HG02852 (cell line): ENCODE measurements around the gene CAPN13.

Experiments used
- ATAC-seq: cut with Tn5 transposase; IDR thresholded peaks from one replicate; pipeline ENCODE4 v1.9.1; 2021; ENCODE audit warnings: mild to moderate bottlenecking, moderate library complexity; ENCODE audit not compliant: unreplicated experiment

Gene CAPN13

DNA sequence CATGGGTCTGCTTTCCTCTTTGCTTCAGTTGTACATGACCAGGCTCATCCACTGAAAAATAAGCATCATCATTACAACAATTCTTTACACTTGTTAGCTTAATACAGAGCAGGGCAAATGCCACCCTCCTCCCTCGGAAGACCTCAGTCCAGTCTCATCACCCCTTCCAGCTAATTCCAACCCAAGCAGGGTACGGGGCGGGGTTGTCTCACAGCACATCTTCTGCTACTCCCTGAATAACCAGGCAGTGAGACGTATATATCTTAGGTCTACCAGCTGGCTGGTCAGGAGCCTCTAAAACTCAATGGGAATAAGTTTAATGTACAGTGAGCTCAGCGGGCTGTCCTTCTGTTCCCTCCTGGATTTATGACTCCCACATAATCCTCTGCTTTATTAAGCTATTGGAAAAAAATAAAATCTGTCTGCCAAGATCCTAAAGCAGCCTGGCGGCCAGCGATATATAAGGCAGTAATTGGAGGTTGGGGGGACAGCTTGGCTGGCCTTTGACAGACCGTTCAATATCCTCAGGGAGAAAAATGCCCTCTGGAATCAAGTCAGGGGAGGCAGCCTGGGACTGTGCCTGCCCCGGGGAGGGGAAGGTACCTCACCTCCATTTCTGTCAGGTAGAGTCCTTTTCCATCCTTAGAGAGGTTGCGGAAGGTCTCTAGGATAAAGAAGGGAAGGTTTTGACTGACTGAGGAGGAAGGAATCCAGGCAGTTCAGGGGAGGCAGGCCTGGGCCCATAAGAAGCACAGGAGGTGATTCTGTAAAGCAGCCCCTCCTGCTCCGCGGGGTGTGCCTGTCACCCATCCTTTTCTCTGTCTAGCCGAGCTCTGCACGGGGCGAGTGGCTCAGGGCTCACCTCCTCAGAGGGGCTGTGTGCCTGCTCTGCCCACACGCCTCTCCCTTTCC lies 76.3 kb downstream of the CAPN13 start:
- ATAC-seq: no peak

GRCh38 chr2:30729031-30729430 lies 78.2 kb downstream of the CAPN13 start:
- ATAC-seq: no peak

DNA sequence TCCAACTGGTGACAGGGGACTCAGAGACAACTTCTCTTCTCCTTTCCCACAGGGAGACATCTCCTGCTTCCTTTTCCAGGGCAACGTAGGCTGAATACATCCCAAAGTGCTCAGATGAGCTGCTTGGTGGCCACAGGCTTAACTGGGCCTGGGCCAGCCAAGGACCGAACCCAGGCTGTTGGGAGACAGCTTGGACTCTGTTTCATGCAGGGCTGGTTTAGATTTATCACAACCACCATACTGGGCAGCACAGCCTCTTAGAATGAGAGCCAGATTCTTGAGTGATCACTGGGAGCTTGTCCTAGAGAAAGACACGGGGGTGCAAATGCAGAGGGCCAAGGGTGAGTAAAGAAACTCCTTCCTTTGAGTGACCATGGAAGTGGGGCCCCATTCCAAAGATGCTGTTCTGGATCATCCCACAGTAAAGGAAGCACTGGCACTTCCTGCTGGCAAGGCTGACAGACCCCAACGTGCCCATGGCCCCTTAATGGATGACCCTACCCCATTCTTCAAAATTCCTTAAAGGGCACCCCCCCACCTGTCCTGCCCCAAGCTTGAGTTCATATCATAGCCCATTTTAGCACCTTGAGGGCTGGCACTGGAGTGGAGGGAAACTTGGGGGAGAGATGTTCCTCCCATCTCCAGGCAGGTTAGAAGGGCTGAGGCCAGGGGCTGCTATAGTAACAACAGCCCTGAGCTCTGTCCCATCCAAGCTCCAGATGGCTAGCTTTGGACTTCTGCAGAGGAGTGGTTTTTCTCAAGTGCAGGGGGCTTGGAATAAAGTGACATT lies 84.1 kb downstream of the CAPN13 start:
- no peak for ATAC-seq

DNA sequence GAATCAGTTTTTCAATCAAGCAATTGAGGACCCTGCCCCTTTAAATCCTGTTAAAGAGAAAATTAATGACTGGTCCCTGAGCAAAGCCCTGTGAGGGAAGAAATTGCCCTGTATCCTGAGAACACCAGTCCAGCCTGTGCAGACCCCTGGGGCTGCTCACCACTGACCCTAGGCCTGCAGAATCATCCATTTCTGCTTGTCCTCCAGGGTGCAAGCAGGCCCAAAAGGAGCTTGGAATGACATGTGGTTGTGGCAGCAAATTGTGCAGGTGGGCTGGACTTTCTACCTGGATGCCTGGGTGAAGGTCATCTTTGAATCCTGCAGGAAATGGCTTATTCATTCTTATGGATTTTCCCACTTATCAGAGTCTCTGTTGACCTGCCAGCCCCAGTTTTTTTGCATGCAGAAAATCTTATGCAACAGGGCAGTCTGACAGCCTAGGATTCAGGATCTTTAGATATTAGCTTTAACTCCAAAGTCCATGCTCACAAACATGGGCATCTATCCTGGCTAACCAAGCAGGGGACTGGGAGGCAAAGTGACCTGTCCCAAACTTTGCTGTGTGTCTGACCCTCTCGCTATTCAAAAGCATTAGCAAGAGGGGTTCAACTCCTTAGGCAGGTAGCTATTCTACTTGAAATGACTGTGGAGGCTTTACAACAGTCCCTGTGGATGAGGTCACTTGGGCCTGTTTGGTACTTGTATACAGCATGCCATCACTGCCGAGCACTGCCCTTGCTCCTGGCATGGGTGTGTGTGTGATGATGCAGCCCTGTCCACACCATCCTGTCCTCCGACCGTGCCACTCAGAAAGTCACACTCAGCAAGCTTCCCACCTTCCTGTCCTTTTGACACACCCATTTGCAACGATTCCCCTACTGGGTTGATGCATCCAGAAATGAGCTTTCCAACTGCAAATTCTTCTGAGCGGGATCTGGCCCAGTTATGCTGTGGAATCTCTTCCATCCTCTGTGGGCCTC lies 85.3 kb downstream of the CAPN13 start:
- no peak for ATAC-seq

GRCh38 chr2:30721241-30721640 lies 86.0 kb downstream of the CAPN13 start:
- ATAC-seq: no peak

DNA sequence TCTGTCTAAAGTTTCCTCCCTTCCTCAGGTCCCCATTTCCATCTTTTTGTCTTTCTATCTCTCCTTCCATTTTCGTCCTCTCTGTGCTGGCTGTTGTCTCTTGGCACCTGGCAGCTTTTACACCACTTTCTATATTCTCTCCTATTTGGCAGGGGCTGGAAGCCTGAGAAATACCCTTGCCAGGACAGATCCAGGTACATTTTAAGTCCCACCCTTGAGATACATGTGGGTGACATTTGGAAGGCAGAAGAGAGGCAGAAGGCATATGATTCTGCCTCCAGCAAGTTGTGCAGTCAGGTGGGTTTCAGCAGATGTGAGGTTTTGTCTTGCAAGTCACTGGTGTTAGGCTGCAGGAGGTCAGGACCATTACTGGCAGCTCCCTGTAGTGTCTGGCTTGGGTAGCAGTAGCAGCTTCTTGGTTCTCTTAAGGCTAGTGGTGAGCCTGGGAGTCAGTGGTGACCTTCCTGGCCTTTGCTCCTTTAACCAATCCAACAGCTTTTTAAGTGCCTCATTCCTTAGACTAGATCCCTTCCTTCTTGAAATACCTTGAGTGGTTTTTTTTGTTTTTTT lies 90.1 kb downstream of the CAPN13 start:
- no peak for ATAC-seq

GRCh38 chr2:30716123-30716900 lies 90.9 kb downstream of the CAPN13 start:
- ATAC-seq: no peak

GRCh38 chr2:30714811-30715709 lies 92.2 kb downstream of the CAPN13 start:
- no peak for ATAC-seq

GRCh38 chr2:30713698-30714097 lies 93.5 kb downstream of the CAPN13 start:
- no peak for ATAC-seq

DNA sequence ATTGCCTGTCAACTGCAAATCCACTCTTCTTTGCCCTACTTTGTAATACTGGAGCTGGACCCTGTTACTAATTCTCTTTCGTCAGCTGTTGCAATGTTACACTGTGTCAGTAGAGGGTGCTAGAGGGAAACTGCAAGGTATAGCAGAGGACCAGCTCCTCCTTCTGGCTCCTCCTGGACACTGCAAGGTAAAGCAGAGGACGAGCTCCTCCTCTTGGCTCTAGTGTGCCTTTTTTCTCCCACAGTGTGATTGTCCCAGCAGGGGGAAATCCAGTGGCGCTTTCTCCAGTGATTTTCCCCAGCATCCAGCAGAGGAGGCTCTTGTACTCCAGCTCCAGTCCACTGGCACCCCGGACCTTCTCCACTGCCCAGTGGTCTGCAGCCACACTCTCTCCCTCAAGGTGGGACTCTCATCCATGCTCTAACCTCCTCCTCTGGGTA lies 95.6 kb downstream of the CAPN13 start:
- ATAC-seq: peak; percentile 71

- no peak for ATAC-seq
These were observed 96.8 kb downstream of the CAPN13 start for GRCh38 chr2:30710461-30710860.

- ATAC-seq: no peak
These were observed 97.2 kb downstream of the CAPN13 start for GRCh38 chr2:30710016-30710415.

GRCh38 chr2:30709516-30709915 lies 97.7 kb downstream of the CAPN13 start:
- no peak for ATAC-seq

- ATAC-seq: no peak
These were observed 98.6 kb downstream of the CAPN13 start for GRCh38 chr2:30708491-30709290.

DNA sequence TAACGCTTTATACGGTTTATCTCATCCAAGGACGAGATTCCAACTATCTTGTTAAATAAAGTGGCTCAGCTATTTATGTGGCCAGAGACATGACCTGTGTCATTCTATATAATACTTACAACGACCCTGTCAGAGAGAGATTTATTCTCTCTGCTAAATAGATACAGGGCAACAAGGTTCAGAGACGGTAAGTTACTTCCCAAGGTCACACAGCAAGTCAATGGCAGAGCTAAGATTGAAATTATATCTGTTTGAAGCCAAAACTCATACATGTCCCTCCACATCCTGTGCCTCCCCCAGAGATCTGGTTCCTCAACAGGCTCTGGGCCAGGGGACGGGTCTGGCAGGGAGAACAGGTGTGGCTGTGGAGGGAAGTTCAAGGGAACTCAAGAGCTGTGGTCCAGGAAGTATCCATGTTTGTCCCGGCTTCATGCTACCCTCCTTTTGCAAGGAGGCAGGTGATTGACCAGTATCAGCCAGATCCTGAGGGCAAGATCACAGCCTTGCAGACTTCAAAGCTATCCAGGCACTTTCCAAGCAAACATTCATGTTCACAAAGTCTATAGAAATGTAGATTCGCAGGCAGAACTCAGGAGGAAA lies 99.8 kb downstream of the CAPN13 start:
- no peak for ATAC-seq

- ATAC-seq: no peak
These were observed 100.5 kb downstream of the CAPN13 start for GRCh38 chr2:30706534-30707303.
